GM18498 (cell line): ENCODE data around the gene NNAT.

Experiments used
- ATAC-seq: cut with Tn5 transposase; IDR thresholded peaks from one replicate; pipeline ENCODE4 v1.9.1; 2021; ENCODE audit warnings: mild to moderate bottlenecking, moderate library complexity; ENCODE audit not compliant: unreplicated experiment

Gene NNAT

GRCh38 chr20:37564388-37565133 is 43.5 kb downstream of the NNAT start:
- no peak for ATAC-seq

- no peak for ATAC-seq
Observed at GRCh38 chr20:37565134-37565811, 44.2 kb downstream of the NNAT start.

- no peak for ATAC-seq
Observed at GRCh38 chr20:37566590-37567330, 45.7 kb downstream of the NNAT start.

- no peak for ATAC-seq
Observed at GRCh38 chr20:37567331-37567665, 46.2 kb downstream of the NNAT start.

- no peak for ATAC-seq
Observed at GRCh38 chr20:37567671-37568588, 46.9 kb downstream of the NNAT start.

- no peak for ATAC-seq
Observed at GRCh38 chr20:37570419-37570818, 49.4 kb downstream of the NNAT start.

- no peak for ATAC-seq
Observed at GRCh38 chr20:37571033-37571432, 50.0 kb downstream of the NNAT start.
